Measurements from ENCODE around the gene STS.

Gene STS

DNA sequence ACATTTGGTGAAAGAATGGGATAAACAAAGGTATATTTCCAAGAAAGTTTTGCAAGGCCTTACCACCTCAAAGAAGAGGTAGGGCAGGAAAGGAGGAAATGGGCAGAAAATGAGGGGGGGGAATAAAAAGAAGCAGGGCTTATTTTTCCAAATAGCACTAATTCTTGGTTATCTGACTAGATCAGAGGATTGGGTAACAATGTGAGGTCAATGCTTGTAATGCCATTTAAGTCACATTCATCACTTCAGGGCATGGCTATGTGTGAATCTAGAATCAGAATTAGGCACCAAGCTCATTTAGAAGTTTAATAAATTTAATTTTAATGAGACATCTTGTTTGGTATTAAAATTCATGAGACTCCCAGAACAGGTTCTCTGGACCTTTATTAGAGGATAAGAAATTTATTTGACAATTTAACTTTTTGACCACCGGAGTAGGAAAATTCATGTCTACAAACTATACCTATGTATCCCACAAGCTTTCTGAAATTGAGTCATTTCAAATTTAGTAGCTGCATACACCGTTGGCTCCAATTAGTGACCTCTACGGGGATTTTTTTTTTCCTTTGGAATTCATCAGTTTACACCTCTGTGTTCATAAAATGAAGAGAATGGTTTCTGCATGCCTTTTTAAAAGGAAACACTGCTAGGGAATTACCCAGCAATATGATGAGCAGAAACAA lies 1.4 kb upstream of the STS start:
- ChIA-PET POLR2A (interaction anchor here (0.6 kb wide), 1 partner anchor 11 kb away, joined by 3 read pairs; no protein-coding TSS in a partner anchor), CTCF (interaction anchor here (1.1 kb wide), 1 partner anchor 13 kb away, joined by 4 read pairs; no protein-coding TSS in a partner anchor)
- no peak for DNase-seq (ENCODE audit: low read depth, low spot score)
- TF ChIP-seq, protein P1, sequence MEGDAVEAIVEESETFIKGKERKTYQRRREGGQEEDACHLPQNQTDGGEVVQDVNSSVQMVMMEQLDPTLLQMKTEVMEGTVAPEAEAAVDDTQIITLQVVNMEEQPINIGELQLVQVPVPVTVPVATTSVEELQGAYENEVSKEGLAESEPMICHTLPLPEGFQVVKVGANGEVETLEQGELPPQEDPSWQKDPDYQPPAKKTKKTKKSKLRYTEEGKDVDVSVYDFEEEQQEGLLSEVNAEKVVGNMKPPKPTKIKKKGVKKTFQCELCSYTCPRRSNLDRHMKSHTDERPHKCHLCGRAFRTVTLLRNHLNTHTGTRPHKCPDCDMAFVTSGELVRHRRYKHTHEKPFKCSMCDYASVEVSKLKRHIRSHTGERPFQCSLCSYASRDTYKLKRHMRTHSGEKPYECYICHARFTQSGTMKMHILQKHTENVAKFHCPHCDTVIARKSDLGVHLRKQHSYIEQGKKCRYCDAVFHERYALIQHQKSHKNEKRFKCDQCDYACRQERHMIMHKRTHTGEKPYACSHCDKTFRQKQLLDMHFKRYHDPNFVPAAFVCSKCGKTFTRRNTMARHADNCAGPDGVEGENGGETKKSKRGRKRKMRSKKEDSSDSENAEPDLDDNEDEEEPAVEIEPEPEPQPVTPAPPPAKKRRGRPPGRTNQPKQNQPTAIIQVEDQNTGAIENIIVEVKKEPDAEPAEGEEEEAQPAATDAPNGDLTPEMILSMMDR (IDR thresholded peaks at IDR 0.05; ENCODE audit: insufficient read depth, low read length, missing control alignments): no peak
- no peak overlapping the region for H3K4me3 ChIP-seq (ENCODE audit: low read depth, low read length)

DNA sequence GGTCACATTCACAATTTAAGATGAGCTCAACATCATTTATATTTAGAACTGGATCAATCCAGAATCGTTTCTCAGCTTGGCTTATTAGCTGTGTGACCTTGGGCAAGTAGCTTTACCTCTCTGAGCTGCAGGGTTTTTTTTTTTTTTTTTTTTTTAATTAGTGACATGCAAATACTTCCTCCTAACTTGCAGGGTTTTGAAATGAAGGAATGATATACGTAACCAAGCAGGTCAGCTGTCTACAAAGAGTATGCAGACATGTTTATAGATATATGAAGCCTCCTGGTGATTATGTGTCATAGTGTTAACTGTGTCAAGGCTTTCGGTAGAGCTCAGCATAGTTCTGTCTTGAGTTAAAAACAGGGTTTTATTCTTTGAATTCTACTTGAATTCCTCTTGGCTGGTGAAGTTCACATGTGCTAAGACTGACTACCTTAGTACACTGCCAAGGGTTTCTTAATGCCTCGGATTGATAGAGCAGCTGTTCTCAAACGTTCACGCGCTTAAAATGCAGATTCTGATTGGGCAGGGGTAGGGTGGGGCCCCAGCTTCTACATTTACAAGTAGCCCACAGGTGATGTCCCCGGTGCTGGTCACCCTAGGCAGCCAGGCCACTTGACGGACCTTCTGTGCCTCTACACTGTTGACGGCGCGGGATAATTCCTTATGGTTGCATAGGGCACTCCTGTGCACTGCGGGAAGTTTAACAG lies 654 bp upstream of the STS start:
- POLR2A ChIA-PET: interaction anchor here (0.6 kb wide), 1 partner anchor 12 kb away, joined by 3 read pairs; no protein-coding TSS in a partner anchor

DNA sequence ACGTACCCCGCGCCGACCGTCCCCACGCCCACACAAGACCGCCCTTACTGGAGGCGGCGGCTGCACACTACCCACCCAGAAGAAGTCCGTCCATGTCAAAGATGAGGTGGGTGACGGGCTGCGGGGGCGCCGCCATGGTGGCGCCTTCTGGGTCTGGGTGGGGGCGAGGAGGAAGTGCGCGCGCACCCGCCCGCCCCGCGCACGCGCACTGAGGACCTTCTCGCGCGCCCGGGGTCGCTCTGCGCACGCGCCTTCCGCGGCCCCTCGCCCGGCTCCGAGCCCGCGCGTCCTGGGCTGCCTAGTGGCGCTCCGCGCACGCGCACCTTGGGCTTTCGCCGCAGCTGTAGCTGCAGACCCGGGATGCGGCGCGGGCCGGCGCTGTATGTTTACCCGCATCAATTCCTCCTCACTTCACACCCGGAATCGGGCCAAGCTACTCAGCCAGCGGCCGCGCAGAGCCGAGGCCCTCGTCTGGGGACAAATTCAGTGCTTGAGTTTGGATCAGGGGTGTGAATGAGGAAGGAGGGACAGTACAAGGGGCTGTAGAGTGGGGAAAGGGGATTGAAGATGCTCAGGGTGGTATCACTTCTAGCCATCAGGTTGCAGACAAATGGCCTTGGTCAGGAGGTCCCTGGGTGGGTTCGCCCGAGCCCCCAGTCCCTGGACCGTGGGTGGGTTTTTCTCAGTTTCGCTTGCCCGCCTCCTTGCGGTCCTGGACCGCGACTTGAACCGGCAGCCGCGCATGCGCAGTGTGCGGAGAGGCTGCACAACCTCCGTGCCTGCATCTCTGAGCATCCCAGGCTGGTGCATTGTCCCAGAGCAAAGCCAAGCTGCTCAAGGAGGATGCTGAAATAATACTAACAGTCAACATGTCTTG lies 704 bp downstream of the STS start, which contains the start of gene PUDP:
PUDP (minus strand) TSS at position 176 of the 877 bp plus-strand sequence; CDS start at position 136, 40 bp downstream.
- H3K4me3 ChIP-seq (ENCODE audit: low read depth, low read length): peak within 1 kb of the TSS; percentile 83
- TF ChIP-seq, protein P1 (IDR thresholded peaks at IDR 0.05; ENCODE audit: insufficient read depth, low read length, missing control alignments): no peak
- no peak for DNase-seq (ENCODE audit: low read depth, low spot score)
- POLR2A ChIA-PET: interaction anchor here (0.9 kb wide), 1 partner anchor 10 kb away, joined by 3 read pairs; no protein-coding TSS in a partner anchor
- CTCF ChIA-PET: no interaction called here

More for the DNA sequence above, 654 bp upstream of the STS start:
- TF ChIP-seq, protein P1 (IDR thresholded peaks at IDR 0.05; ENCODE audit: insufficient read depth, low read length, missing control alignments): no peak
- H3K4me3 ChIP-seq (ENCODE audit: low read depth, low read length): peak overlapping the region; percentile 70
- DNase-seq (ENCODE audit: low read depth, low spot score): no peak
- CTCF ChIA-PET: interaction anchor here (1.1 kb wide), 1 partner anchor 13 kb away, joined by 4 read pairs; no protein-coding TSS in a partner anchor

DNA sequence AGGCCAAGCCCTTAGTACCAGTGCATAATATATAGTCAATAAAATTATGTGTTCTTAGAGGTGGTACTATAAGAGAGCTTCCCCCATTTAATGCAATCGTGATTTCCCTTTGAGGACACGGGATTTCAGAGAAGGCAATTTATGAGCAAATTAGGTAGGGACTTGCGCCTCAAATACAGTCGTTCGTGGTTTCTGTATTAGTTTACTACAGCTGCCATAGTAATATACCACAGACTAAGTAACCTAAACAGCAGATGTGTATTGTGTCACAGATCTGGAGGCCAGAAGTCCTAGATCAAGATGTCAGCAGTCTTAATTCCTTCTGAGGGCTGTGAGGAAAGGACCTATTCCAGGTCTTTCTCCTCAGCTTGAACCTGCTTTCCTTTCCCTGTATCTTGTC lies 1.9 kb downstream of the STS start:
- TF ChIP-seq, protein P1 (IDR thresholded peaks at IDR 0.05; ENCODE audit: insufficient read depth, low read length, missing control alignments): no peak
- CTCF ChIA-PET: no interaction called here

DNA sequence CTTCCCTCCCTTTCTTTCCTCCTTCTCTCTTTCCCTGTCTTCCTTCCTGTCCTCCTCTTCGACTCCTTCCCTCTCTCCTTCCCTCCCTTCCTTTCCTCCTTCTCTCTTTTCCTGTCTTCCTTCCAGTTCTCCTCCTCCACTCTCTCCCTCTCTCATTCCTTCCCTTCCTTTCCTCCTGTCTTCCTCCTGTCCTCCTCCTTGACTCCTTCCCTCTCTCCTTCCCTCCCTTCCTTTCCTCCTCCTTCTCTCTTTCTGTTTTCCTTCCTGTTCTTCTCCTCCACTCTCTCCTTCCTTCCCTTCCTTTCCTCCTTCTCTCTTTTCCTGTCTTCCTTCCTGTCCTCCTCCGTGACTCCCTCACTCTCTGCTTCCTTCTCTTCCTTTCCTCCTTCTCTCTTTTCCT lies 5.7 kb downstream of the STS start:
- no peak overlapping the region for H3K4me3 ChIP-seq (ENCODE audit: low read depth, low read length)
- no peak for DNase-seq (ENCODE audit: low read depth, low spot score)
- CTCF ChIA-PET: no interaction called here
- POLR2A ChIA-PET: no interaction called here
- TF ChIP-seq, protein P1 (IDR thresholded peaks at IDR 0.05; ENCODE audit: insufficient read depth, low read length, missing control alignments): no peak

More for the DNA sequence above, 1.9 kb downstream of the STS start:
- POLR2A ChIA-PET: no interaction called here
- no peak for DNase-seq (ENCODE audit: low read depth, low spot score)
- no peak overlapping the region for H3K4me3 ChIP-seq (ENCODE audit: low read depth, low read length)

All from AG04449 (cell line).